ENCODE results near the gene SSBP3.

The SSBP3 gene

GRCh38 chr1:54364582-54364981, 41.6 kb downstream of the SSBP3 start:
- no peak for TF ChIP-seq ARNTL (CRISPR knock-in tag; IDR thresholded peaks at IDR 0.05; ENCODE audit: borderline replicate concordance, low read depth)
- no peak for TF ChIP-seq TOX (CRISPR knock-in tag; IDR thresholded peaks at IDR 0.05; ENCODE audit: borderline replicate concordance)
- TF ChIP-seq, protein P1, sequence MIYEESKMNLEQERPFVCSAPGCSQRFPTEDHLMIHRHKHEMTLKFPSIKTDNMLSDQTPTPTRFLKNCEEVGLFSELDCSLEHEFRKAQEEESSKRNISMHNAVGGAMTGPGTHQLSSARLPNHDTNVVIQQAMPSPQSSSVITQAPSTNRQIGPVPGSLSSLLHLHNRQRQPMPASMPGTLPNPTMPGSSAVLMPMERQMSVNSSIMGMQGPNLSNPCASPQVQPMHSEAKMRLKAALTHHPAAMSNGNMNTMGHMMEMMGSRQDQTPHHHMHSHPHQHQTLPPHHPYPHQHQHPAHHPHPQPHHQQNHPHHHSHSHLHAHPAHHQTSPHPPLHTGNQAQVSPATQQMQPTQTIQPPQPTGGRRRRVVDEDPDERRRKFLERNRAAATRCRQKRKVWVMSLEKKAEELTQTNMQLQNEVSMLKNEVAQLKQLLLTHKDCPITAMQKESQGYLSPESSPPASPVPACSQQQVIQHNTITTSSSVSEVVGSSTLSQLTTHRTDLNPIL (CRISPR knock-in tag; IDR thresholded peaks at IDR 0.05; ENCODE audit: low read depth): no peak
- no peak for TF ChIP-seq ZNF565 (CRISPR knock-in tag; conservative IDR thresholded peaks at IDR 0.05; ENCODE audit: low read depth)
- TF ChIP-seq SNAI2 (CRISPR knock-in tag; IDR thresholded peaks at IDR 0.05): no peak
- TF ChIP-seq, protein P2, sequence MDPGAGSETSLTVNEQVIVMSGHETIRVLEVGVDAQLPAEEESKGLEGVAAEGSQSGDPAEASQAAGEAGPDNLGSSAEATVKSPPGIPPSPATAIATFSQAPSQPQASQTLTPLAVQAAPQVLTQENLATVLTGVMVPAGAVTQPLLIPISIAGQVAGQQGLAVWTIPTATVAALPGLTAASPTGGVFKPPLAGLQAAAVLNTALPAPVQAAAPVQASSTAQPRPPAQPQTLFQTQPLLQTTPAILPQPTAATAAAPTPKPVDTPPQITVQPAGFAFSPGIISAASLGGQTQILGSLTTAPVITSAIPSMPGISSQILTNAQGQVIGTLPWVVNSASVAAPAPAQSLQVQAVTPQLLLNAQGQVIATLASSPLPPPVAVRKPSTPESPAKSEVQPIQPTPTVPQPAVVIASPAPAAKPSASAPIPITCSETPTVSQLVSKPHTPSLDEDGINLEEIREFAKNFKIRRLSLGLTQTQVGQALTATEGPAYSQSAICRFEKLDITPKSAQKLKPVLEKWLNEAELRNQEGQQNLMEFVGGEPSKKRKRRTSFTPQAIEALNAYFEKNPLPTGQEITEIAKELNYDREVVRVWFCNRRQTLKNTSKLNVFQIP (CRISPR knock-in tag; IDR thresholded peaks at IDR 0.05; ENCODE audit: borderline replicate concordance, low read depth): no peak
- TF ChIP-seq OSR1 (CRISPR knock-in tag; IDR thresholded peaks at IDR 0.05): no peak
- TF ChIP-seq, protein P3, sequence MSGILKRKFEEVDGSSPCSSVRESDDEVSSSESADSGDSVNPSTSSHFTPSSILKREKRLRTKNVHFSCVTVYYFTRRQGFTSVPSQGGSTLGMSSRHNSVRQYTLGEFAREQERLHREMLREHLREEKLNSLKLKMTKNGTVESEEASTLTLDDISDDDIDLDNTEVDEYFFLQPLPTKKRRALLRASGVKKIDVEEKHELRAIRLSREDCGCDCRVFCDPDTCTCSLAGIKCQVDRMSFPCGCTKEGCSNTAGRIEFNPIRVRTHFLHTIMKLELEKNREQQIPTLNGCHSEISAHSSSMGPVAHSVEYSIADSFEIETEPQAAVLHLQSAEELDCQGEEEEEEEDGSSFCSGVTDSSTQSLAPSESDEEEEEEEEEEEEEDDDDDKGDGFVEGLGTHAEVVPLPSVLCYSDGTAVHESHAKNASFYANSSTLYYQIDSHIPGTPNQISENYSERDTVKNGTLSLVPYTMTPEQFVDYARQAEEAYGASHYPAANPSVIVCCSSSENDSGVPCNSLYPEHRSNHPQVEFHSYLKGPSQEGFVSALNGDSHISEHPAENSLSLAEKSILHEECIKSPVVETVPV (CRISPR knock-in tag; IDR thresholded peaks at IDR 0.05): no peak
- no peak for ATAC-seq

DNA sequence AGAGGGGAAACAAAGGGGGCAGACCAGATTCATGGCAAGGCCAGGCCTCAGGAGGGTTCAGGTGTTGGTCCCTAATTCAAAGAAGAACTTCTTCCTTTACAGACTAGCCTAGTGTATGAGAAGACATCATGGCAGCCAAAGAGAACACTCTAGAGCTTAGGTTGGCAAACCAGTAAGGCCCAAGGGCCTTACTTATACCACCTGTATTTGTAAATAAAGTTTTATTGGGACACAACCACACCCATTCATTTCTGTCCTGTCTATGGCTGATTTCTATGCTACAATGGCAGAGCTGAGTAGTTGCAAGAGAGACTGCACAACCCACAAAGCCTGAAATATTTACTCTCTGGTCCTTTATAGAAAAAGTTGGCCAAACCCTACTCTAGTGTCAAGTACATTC, 42.3 kb downstream of the SSBP3 start:
- TF ChIP-seq ZNF565 (CRISPR knock-in tag; conservative IDR thresholded peaks at IDR 0.05; ENCODE audit: low read depth): no peak
- TF ChIP-seq ZC3H10 (CRISPR knock-in tag; IDR thresholded peaks at IDR 0.05): no peak
- TF ChIP-seq ARNTL (CRISPR knock-in tag; IDR thresholded peaks at IDR 0.05; ENCODE audit: borderline replicate concordance, low read depth): no peak
- TF ChIP-seq SNAI2 (CRISPR knock-in tag; IDR thresholded peaks at IDR 0.05): no peak
- TF ChIP-seq ISL1 (CRISPR knock-in tag; IDR thresholded peaks at IDR 0.05): no peak
- TF ChIP-seq TCF4 (CRISPR knock-in tag; IDR thresholded peaks at IDR 0.05; ENCODE audit: borderline replicate concordance): no peak
- no peak for TF ChIP-seq ZFP3 (CRISPR knock-in tag; IDR thresholded peaks at IDR 0.05)
- no peak for TF ChIP-seq CSDC2 (CRISPR knock-in tag; IDR thresholded peaks at IDR 0.05)
- TF ChIP-seq BACH2 (CRISPR knock-in tag; IDR thresholded peaks at IDR 0.05; ENCODE audit: borderline replicate concordance): no peak
- TF ChIP-seq OSR1 (CRISPR knock-in tag; IDR thresholded peaks at IDR 0.05): no peak
- TF ChIP-seq, protein P2 (CRISPR knock-in tag; IDR thresholded peaks at IDR 0.05; ENCODE audit: borderline replicate concordance, low read depth): no peak
- no peak for TF ChIP-seq RARB (CRISPR knock-in tag; IDR thresholded peaks at IDR 0.05)
- TF ChIP-seq ZNF70 (CRISPR knock-in tag; IDR thresholded peaks at IDR 0.05): no peak
- TF ChIP-seq, protein P3 (CRISPR knock-in tag; IDR thresholded peaks at IDR 0.05): no peak
- no peak for TF ChIP-seq TOX (CRISPR knock-in tag; IDR thresholded peaks at IDR 0.05; ENCODE audit: borderline replicate concordance)
- TF ChIP-seq ZNF8 (CRISPR knock-in tag; IDR thresholded peaks at IDR 0.05): no peak
- no peak for TF ChIP-seq PPARA (CRISPR knock-in tag; IDR thresholded peaks at IDR 0.05; ENCODE audit: borderline replicate concordance)
- TF ChIP-seq, protein P1 (CRISPR knock-in tag; IDR thresholded peaks at IDR 0.05; ENCODE audit: low read depth): no peak
- no peak for ATAC-seq

DNA sequence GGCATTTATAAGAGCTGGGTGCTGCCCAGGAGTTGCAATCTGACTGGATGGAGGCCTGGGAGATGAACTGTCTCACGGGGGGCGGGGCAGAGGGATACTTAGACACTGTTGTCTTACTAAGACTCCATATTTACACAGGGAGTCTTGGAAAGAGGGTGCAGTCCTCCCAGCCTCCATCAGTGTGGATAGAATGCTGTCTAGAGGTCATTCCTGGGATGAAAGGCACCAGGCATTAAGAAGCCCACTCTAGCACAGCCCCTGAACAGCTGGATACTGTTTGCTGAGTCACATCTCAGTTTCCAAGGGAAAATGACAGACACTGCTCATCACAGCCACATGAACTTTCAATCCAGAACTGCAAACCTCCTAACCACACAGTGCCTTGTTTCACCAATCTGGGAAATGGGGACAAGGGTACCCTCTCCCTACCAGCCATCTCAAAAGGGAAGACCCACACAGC, 43.3 kb downstream of the SSBP3 start:
- ATAC-seq: no peak
- TF ChIP-seq ZNF70 (CRISPR knock-in tag; IDR thresholded peaks at IDR 0.05) (no peak), TSHZ2 (CRISPR knock-in tag; IDR thresholded peaks at IDR 0.05) (no peak), ZNF8 (CRISPR knock-in tag; IDR thresholded peaks at IDR 0.05) (no peak), PPARA (CRISPR knock-in tag; IDR thresholded peaks at IDR 0.05; ENCODE audit: borderline replicate concordance) (no peak), ARNTL (CRISPR knock-in tag; IDR thresholded peaks at IDR 0.05; ENCODE audit: borderline replicate concordance, low read depth) (no peak), ZC3H10 (CRISPR knock-in tag; IDR thresholded peaks at IDR 0.05) (no peak)

Data from SK-N-SH treated with all-trans-retinoic acid at 6 μM for 48 hours (cell line).